SK-N-SH (cell line): ENCODE results near the gene PLXDC1. TPM values are rescaled to one million over a fixed set of nuclear protein-coding genes. Genes with fewer than 3 reads are reported as not detected.

Experiments used
- CTCF ChIA-PET: fragments of 300-600, 350-600 bp; formaldehyde crosslinking; extraction: SDS; loops from one replicate; lab custom pipeline; 2021; lab: Yijun Ruan, JAX
- POLR2A ChIA-PET: fragments of 350-600 bp; sonication (Branson Sonifier 250); formaldehyde crosslinking; extraction: SDS; loops from one replicate; lab custom pipeline; 2020; ENCODE audit warnings: antibody characterized with exemption, inconsistent platforms; lab: Yijun Ruan, JAX
- DNase-seq: peaks from one replicate; pipeline ENCODE4 v3.0.0; 2012
- H2AFZ ChIP-seq: fragments of 200-600 bp; sonication (generic); 2 replicates; pipeline ENCODE4 v1.8.1; 2016; ENCODE audit warnings: antibody characterized with exemption, mild to moderate bottlenecking, low read depth
- H3F3A ChIP-seq: fragments of 200-600 bp; sonication (generic); replicated peaks from 2 replicates; pipeline ENCODE3; 2016; ENCODE audit warnings: antibody characterized with exemption, mild to moderate bottlenecking; ENCODE audit not compliant: insufficient read depth
- H3K27ac ChIP-seq, 2 experiments: fragments of 200-500 bp in 1 of 2; fragments of 200-600 bp in 1 of 2; sonication (Bioruptor generic) in 1 of 2; sonication (generic), shearing (Covaris generic) in 1 of 2; 2 replicates each; pipeline versions ENCODE4 v1.5.1 to v1.6.1; 2014 to 2016; ENCODE audit warnings: low read depth in 2 of 2, inconsistent platforms in 1 of 2, low read length in 1 of 2, mild to moderate bottlenecking in 1 of 2, mixed read lengths in 1 of 2
- H3K27me3 ChIP-seq: fragments of 200-600 bp; sonication (generic), shearing (Covaris generic); 2 replicates; pipeline ENCODE4 v1.6.1; 2016; ENCODE audit warnings: mixed run types; ENCODE audit not compliant: insufficient read depth
- H3K36me3 ChIP-seq, 2 experiments: fragments of 200-500 bp in 1 of 2; fragments of 200-600 bp in 1 of 2; sonication (Bioruptor generic) in 1 of 2; sonication (generic) in 1 of 2; replicated peaks in 1 of 2; 2 replicates each; pipeline versions ENCODE3 to v1.5.1; 2014 to 2016; ENCODE audit warnings: low read length in 1 of 2, mild to moderate bottlenecking in 1 of 2; ENCODE audit not compliant: insufficient read depth in 2 of 2, control insufficient read depth in 1 of 2
- H3K4me1 ChIP-seq, 2 experiments: fragments of 200-500 bp in 1 of 2; fragments of 200-600 bp in 1 of 2; sonication (Bioruptor generic) in 1 of 2; sonication (generic), shearing (Covaris generic) in 1 of 2; 2 replicates each; pipeline versions ENCODE4 v1.5.1 to v1.6.1; 2014 to 2016; ENCODE audit warnings: low read depth in 1 of 2, low read length in 1 of 2, mixed run types in 1 of 2; ENCODE audit not compliant: insufficient read depth in 2 of 2, control insufficient read depth in 1 of 2
- H3K4me2 ChIP-seq: fragments of 200-600 bp; sonication (generic), shearing (Covaris generic); 2 replicates; pipeline ENCODE4 v1.6.1; 2017; ENCODE audit warnings: mixed run types
- H3K4me3 ChIP-seq, 2 experiments: fragments of 200-500 bp in 1 of 2; fragments of 200-600 bp in 1 of 2; sonication (Bioruptor generic) in 1 of 2; sonication (generic), shearing (Covaris generic) in 1 of 2; 2 replicates each; pipeline versions ENCODE4 v1.5.1 to v1.8.1; 2014 to 2016; ENCODE audit warnings: low read depth in 2 of 2, inconsistent platforms in 1 of 2, low read length in 1 of 2, mild to moderate bottlenecking in 1 of 2, mixed read lengths in 1 of 2, moderate library complexity in 1 of 2
- H3K79me2 ChIP-seq: fragments of 200-600 bp; sonication (generic); 2 replicates; pipeline ENCODE4 v1.8.1; 2017; ENCODE audit warnings: mild to moderate bottlenecking; ENCODE audit not compliant: insufficient read depth
- H3K9ac ChIP-seq: fragments of 200-600 bp; sonication (generic); 2 replicates; pipeline ENCODE4 v1.6.1; 2017; ENCODE audit warnings: mixed run types
- H3K9me2 ChIP-seq: fragments of 200-600 bp; sonication (generic); 2 replicates; pipeline ENCODE4 v1.6.1; 2017; ENCODE audit warnings: mixed run types
- H3K9me3 ChIP-seq: fragments of 200-600 bp; sonication (generic); 2 replicates; pipeline ENCODE4 v1.6.1; 2017; ENCODE audit warnings: mixed run types, mild to moderate bottlenecking, moderate library complexity
- H4K20me1 ChIP-seq: fragments of 200-600 bp; sonication (generic); 2 replicates; pipeline ENCODE4 v1.6.1; 2017; ENCODE audit warnings: mild to moderate bottlenecking, mixed run types; ENCODE audit not compliant: insufficient read depth
- CHD2 ChIP-seq: fragments of 150-350 bp; IDR thresholded peaks from 2 replicates; pipeline ENCODE4 v1.6.1; 2018; ENCODE audit warnings: low read length; ENCODE audit not compliant: partially characterized antibody
- EP300 ChIP-seq, 2 experiments: IDR thresholded peaks; 2 replicates each; pipeline versions ENCODE4 v1.4.0 to v1.6.1; 2012; ENCODE audit warnings: borderline replicate concordance in 1 of 2, low read depth in 1 of 2, low read length in 1 of 2
- EZH2phosphoT487 ChIP-seq: fragments of 200-600 bp; sonication (generic); IDR thresholded peaks from 2 replicates; pipeline ENCODE4 v1.6.1; 2017; ENCODE audit warnings: low read depth, mixed run types, mild to moderate bottlenecking, antibody characterized with exemption, moderate library complexity, borderline replicate concordance
- FOXJ3 ChIP-seq: sonication (generic); formaldehyde crosslinking; IDR thresholded peaks from 2 replicates; pipeline ENCODE4 v1.5.1; 2020; ENCODE audit warnings: mild to moderate bottlenecking, missing genetic modification reagents
- MEF2A ChIP-seq: IDR thresholded peaks from 2 replicates; pipeline ENCODE4 v1.4.0; 2012; ENCODE audit warnings: low read depth, borderline replicate concordance
- MXI1 ChIP-seq: IDR thresholded peaks from 2 replicates; pipeline ENCODE4 v1.6.1; 2012; ENCODE audit warnings: mild to moderate bottlenecking, low read depth, low read length, improper control_type of control experiment
- POLR2AphosphoS5 ChIP-seq: IDR thresholded peaks from 2 replicates; pipeline ENCODE4 v1.6.1; 2012; ENCODE audit warnings: low read depth, low read length
- RAD21 ChIP-seq: IDR thresholded peaks from 2 replicates; pipeline ENCODE4 v1.6.1; 2012; ENCODE audit warnings: mild to moderate bottlenecking, low read length
- RXRA ChIP-seq: IDR thresholded peaks from 2 replicates; pipeline ENCODE4 v1.4.0; 2012; ENCODE audit warnings: low read depth, mild to moderate bottlenecking, borderline replicate concordance
- SMC3 ChIP-seq: IDR thresholded peaks from 2 replicates; pipeline ENCODE4 v1.6.1; 2012; ENCODE audit warnings: low read depth, low read length, improper control_type of control experiment
- TEAD4 ChIP-seq: IDR thresholded peaks from 2 replicates; pipeline ENCODE4 v1.4.0; 2012; ENCODE audit warnings: mild to moderate bottlenecking, borderline replicate concordance; ENCODE audit not compliant: insufficient read depth
- ZBTB33 ChIP-seq: IDR thresholded peaks from 2 replicates; pipeline ENCODE4 v1.4.0; 2012; ENCODE audit warnings: low read depth, borderline replicate concordance
- WGBS: methylation state at CpG from one replicate; pipeline ENCODE4 v1.1.6; 2017; ENCODE audit warnings: low lambda C conversion rate; 5-methylcytosine and 5-hydroxymethylcytosine counted together
- polyA plus RNA-seq, 3 experiments: library from polyadenylated mRNA; depleted of rRNA; stranded (reverse); fragments of >200 nt; gene quantifications; 2 replicates each; pipeline ENCODE4 v1.2.3, GENCODE V29; 2012
- TF ChIP-seq, protein P1 (sequence below): IDR thresholded peaks from 2 replicates; pipeline ENCODE4 v1.4.0; 2012; ENCODE audit warnings: low read depth
- TF ChIP-seq, protein P2 (sequence below): IDR thresholded peaks from 2 replicates; pipeline ENCODE4 v1.4.0; 2012; ENCODE audit warnings: low read depth, borderline replicate concordance
- TF ChIP-seq, protein P3 (sequence below): fragments of 150-350 bp; IDR thresholded peaks from 2 replicates; pipeline ENCODE4 v1.6.1; 2016; ENCODE audit warnings: mild to moderate bottlenecking, low read depth, low read length
- TF ChIP-seq, protein P4 (sequence below): fragments of 150-350 bp; IDR thresholded peaks from 2 replicates; pipeline ENCODE4 v1.6.1; 2017; ENCODE audit warnings: antibody characterized with exemption, low read length, low read depth, borderline replicate concordance
- TF ChIP-seq, protein P5 (sequence below): IDR thresholded peaks from 2 replicates; pipeline ENCODE4 v1.6.1; 2012; ENCODE audit warnings: mild to moderate bottlenecking, low read depth, low read length, moderate library complexity

Gene PLXDC1
- polyA plus RNA-seq, 1 of the 3 experiments (the other 2 are of a cell fraction), result 1.5 TPM

- Histone ChIP-seq H3K9ac (no peak overlapping the region), H3K27ac (no peak overlapping the region), H3K4me1 (no peaks in the 10 kb centered on the region; a peak in 1 of 4 replicates), H3K27me3 (no peaks in the 10 kb centered on the region), H3K4me3 (no peak overlapping the region), H4K20me1 (no peaks in the 10 kb centered on the region), H3K9me2 (no peaks in the 10 kb centered on the region), H3K36me3 (peaks cover 4 to 21% of the 10 kb centered on the region in 2 experiments), H3K4me2 (no peak overlapping the region), H3F3A (no peaks in the 10 kb centered on the region), H3K9me3 (no peaks in the 10 kb centered on the region), H2AFZ (no peak overlapping the region), H3K79me2 (no peaks in the 10 kb centered on the region)
- ChIA-PET POLR2A (no interaction called here), CTCF (interaction anchor here (0.8 to 7.6 kb wide), 7 partner anchors 7 to 189 kb away, joined by 3 to 108 read pairs (median 71); partner anchors contain the start of genes ARL5C, CACNB1, PLXDC1 and RPL19)
- 86% methylated on average over 5 of the region's 5 CpGs for WGBS
- no peak for TF ChIP-seq TEAD4
- TF ChIP-seq EP300 (IDR thresholded peaks at IDR 0.05; ENCODE audit: borderline replicate concordance in 1 of 2, low read depth in 1 of 2, low read length in 1 of 2), result no peak
- TF ChIP-seq, protein P1, sequence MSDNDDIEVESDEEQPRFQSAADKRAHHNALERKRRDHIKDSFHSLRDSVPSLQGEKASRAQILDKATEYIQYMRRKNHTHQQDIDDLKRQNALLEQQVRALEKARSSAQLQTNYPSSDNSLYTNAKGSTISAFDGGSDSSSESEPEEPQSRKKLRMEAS, result no peak
- no peak for TF ChIP-seq RXRA
- TF ChIP-seq MXI1, result no peak
- TF ChIP-seq ZBTB33, result no peak
- TF ChIP-seq SMC3, result no peak
- TF ChIP-seq MEF2A, result no peak
- TF ChIP-seq, protein P2, sequence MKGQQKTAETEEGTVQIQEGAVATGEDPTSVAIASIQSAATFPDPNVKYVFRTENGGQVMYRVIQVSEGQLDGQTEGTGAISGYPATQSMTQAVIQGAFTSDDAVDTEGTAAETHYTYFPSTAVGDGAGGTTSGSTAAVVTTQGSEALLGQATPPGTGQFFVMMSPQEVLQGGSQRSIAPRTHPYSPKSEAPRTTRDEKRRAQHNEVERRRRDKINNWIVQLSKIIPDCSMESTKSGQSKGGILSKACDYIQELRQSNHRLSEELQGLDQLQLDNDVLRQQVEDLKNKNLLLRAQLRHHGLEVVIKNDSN, result no peak
- TF ChIP-seq, protein P3, sequence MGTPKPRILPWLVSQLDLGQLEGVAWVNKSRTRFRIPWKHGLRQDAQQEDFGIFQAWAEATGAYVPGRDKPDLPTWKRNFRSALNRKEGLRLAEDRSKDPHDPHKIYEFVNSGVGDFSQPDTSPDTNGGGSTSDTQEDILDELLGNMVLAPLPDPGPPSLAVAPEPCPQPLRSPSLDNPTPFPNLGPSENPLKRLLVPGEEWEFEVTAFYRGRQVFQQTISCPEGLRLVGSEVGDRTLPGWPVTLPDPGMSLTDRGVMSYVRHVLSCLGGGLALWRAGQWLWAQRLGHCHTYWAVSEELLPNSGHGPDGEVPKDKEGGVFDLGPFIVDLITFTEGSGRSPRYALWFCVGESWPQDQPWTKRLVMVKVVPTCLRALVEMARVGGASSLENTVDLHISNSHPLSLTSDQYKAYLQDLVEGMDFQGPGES, result no peak
- no peak for DNase-seq
Observed at GRCh38 chr17:39173080-39173479, 21.6 kb upstream of the PLXDC1 start.

- 90% methylated on average over 5 of the region's 5 CpGs for WGBS
- no peaks in the 10 kb centered on the region; a peak in 1 of 4 replicates for H3K4me1 ChIP-seq
- H3K9me2 ChIP-seq, result no peaks in the 10 kb centered on the region
- H2AFZ ChIP-seq, result no peak overlapping the region
- no peaks in the 10 kb centered on the region for H3K79me2 ChIP-seq
- POLR2A ChIA-PET, result no interaction called here
- no peak overlapping the region for H3K4me3 ChIP-seq
- no peaks in the 10 kb centered on the region for H3K27me3 ChIP-seq
- H3K9me3 ChIP-seq, result no peaks in the 10 kb centered on the region
- no peak overlapping the region for H3K4me2 ChIP-seq
- TF ChIP-seq CHD2 (no peak), MEF2A (no peak), EP300 (IDR thresholded peaks at IDR 0.05; ENCODE audit: borderline replicate concordance in 1 of 2, low read depth in 1 of 2, low read length in 1 of 2) (no peak), EZH2phosphoT487 (no peak), FOXJ3 (no peak), RAD21 (no peak), POLR2AphosphoS5 (no peak)
- TF ChIP-seq, protein P4, sequence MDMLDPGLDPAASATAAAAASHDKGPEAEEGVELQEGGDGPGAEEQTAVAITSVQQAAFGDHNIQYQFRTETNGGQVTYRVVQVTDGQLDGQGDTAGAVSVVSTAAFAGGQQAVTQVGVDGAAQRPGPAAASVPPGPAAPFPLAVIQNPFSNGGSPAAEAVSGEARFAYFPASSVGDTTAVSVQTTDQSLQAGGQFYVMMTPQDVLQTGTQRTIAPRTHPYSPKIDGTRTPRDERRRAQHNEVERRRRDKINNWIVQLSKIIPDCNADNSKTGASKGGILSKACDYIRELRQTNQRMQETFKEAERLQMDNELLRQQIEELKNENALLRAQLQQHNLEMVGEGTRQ, result no peak
- TF ChIP-seq, protein P5, sequence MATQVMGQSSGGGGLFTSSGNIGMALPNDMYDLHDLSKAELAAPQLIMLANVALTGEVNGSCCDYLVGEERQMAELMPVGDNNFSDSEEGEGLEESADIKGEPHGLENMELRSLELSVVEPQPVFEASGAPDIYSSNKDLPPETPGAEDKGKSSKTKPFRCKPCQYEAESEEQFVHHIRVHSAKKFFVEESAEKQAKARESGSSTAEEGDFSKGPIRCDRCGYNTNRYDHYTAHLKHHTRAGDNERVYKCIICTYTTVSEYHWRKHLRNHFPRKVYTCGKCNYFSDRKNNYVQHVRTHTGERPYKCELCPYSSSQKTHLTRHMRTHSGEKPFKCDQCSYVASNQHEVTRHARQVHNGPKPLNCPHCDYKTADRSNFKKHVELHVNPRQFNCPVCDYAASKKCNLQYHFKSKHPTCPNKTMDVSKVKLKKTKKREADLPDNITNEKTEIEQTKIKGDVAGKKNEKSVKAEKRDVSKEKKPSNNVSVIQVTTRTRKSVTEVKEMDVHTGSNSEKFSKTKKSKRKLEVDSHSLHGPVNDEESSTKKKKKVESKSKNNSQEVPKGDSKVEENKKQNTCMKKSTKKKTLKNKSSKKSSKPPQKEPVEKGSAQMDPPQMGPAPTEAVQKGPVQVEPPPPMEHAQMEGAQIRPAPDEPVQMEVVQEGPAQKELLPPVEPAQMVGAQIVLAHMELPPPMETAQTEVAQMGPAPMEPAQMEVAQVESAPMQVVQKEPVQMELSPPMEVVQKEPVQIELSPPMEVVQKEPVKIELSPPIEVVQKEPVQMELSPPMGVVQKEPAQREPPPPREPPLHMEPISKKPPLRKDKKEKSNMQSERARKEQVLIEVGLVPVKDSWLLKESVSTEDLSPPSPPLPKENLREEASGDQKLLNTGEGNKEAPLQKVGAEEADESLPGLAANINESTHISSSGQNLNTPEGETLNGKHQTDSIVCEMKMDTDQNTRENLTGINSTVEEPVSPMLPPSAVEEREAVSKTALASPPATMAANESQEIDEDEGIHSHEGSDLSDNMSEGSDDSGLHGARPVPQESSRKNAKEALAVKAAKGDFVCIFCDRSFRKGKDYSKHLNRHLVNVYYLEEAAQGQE, result no peak
- TF ChIP-seq, all 33 proteins: peak for 0
- no peak for DNase-seq
- no peak overlapping the region for H3K9ac ChIP-seq
- peaks cover 4 to 12% of the 10 kb centered on the region in 2 experiments for H3K36me3 ChIP-seq
- CTCF ChIA-PET, result interaction anchor here (1.1 to 7.6 kb wide), 3 partner anchors 20 to 188 kb away, joined by 5 to 96 read pairs (median 78); partner anchors contain the start of genes CACNB1, PLXDC1 and RPL19
- H4K20me1 ChIP-seq, result no peaks in the 10 kb centered on the region
- no peak overlapping the region for H3K27ac ChIP-seq
- H3F3A ChIP-seq, result no peaks in the 10 kb centered on the region
Observed at GRCh38 chr17:39171933-39172332, 20.5 kb upstream of the PLXDC1 start.
